ENCODE results near the gene ACSBG1.
"Not testable (repeated sequence)": the region's sequence is repeated elsewhere in the genome, so short reads cannot be mapped to it uniquely, and the experiment has no call there.

ACSBG1 gene

GRCh38 chr15:78245392-78245791, 11.0 kb upstream of the ACSBG1 start:
- not testable (repeated sequence) for H3K4me3 ChIP-seq (ENCODE audit: insufficient read depth in 1 of 2, low read depth in 1 of 2, low read length in 2 of 2); H4K8ac ChIP-seq (ENCODE audit: low read length); H2BK12ac ChIP-seq (ENCODE audit: low read length in 2 of 2); H4K91ac ChIP-seq (ENCODE audit: low read length); H3K23ac ChIP-seq (ENCODE audit: low read length in 2 of 2); H3K4ac ChIP-seq (ENCODE audit: low read depth in 1 of 2, low read length in 2 of 2); H3K9ac ChIP-seq (ENCODE audit: low read length); H2AK5ac ChIP-seq (ENCODE audit: low read length, severe bottlenecking); H3K9me3 ChIP-seq (ENCODE audit: control insufficient read depth, low read length); H3K14ac ChIP-seq (ENCODE audit: low read length in 2 of 2); H2BK15ac ChIP-seq (ENCODE audit: low read depth, poor library complexity, severe bottlenecking); H2BK5ac ChIP-seq (ENCODE audit: low read depth, low read length, poor library complexity, severe bottlenecking); H3K27ac ChIP-seq (ENCODE audit: low read length, poor library complexity, severe bottlenecking); H2BK120ac ChIP-seq (ENCODE audit: low read depth, low read length); H3K18ac ChIP-seq (ENCODE audit: low read depth in 1 of 2, low read length in 2 of 2); H3K79me1 ChIP-seq (replicated peaks; ENCODE audit: low read length, poor library complexity, severe bottlenecking); H3K36me3 ChIP-seq (ENCODE audit: control insufficient read depth in 1 of 2, insufficient read depth in 2 of 2, low read depth in 1 of 2, low read length in 2 of 2); H3K4me2 ChIP-seq (ENCODE audit: low read length, poor library complexity, severe bottlenecking); H2AFZ ChIP-seq (ENCODE audit: low read depth, low read length); DNase-seq
- peaks cover 16% of the 10 kb centered on the region for H3K4me1 ChIP-seq (ENCODE audit: control insufficient read depth, insufficient read depth, low read depth, low read length)
- H3K27me3 ChIP-seq (ENCODE audit: control insufficient read depth in 1 of 2, insufficient read depth in 1 of 2, low read length in 2 of 2), result peaks cover 0 to 47% of the 10 kb centered on the region in 2 experiments
- WGBS, result 83% methylated on average over 13 of the region's 14 CpGs

- H2BK5ac ChIP-seq (ENCODE audit: low read depth, low read length, poor library complexity, severe bottlenecking), result no peak overlapping the region
- no peak overlapping the region for H2AFZ ChIP-seq (ENCODE audit: low read depth, low read length)
- H2BK12ac ChIP-seq (ENCODE audit: low read length in 2 of 2), result no peak overlapping the region
- H3K23ac ChIP-seq (ENCODE audit: low read length in 2 of 2), result no peak overlapping the region
- H3K18ac ChIP-seq (ENCODE audit: low read depth in 1 of 2, low read length in 2 of 2), result no peak overlapping the region
- no peak for DNase-seq
- no peak overlapping the region for H4K8ac ChIP-seq (ENCODE audit: low read length)
- H3K4me3 ChIP-seq (ENCODE audit: insufficient read depth in 1 of 2, low read depth in 1 of 2, low read length in 2 of 2), result no peak overlapping the region
- H3K79me1 ChIP-seq (replicated peaks; ENCODE audit: low read length, poor library complexity, severe bottlenecking), result no peaks in the 10 kb centered on the region
- no peak overlapping the region for H3K14ac ChIP-seq (ENCODE audit: low read length in 2 of 2)
- H3K4me2 ChIP-seq (ENCODE audit: low read length, poor library complexity, severe bottlenecking), result no peak overlapping the region
- no peak overlapping the region for H3K9ac ChIP-seq (ENCODE audit: low read length)
- H2AK5ac ChIP-seq (ENCODE audit: low read length, severe bottlenecking), result peak overlapping the region; percentile 11
- peaks cover 16% of the 10 kb centered on the region for H3K4me1 ChIP-seq (ENCODE audit: control insufficient read depth, insufficient read depth, low read depth, low read length)
- no peak overlapping the region for H4K91ac ChIP-seq (ENCODE audit: low read length)
- no peaks in the 10 kb centered on the region for H3K36me3 ChIP-seq (ENCODE audit: control insufficient read depth in 1 of 2, insufficient read depth in 2 of 2, low read depth in 1 of 2, low read length in 2 of 2)
- 77% methylated on average over 7 of the region's 7 CpGs for WGBS
- no peak overlapping the region for H3K27ac ChIP-seq (ENCODE audit: low read length, poor library complexity, severe bottlenecking)
- no peak overlapping the region for H3K4ac ChIP-seq (ENCODE audit: low read depth in 1 of 2, low read length in 2 of 2)
- H3K27me3 ChIP-seq (ENCODE audit: control insufficient read depth in 1 of 2, insufficient read depth in 1 of 2, low read length in 2 of 2), result peaks cover 0 to 47% of the 10 kb centered on the region in 2 experiments
- H2BK120ac ChIP-seq (ENCODE audit: low read depth, low read length), result no peak overlapping the region
- H3K9me3 ChIP-seq (ENCODE audit: control insufficient read depth, low read length), result no peaks in the 10 kb centered on the region
- H2BK15ac ChIP-seq (ENCODE audit: low read depth, poor library complexity, severe bottlenecking), result peak overlapping the region; percentile 34
These were observed 10.5 kb upstream of the ACSBG1 start for GRCh38 chr15:78244893-78245292.

- Histone ChIP-seq H3K9ac (ENCODE audit: low read length) (no peak overlapping the region), H3K14ac (ENCODE audit: low read length in 2 of 2) (no peak overlapping the region), H3K36me3 (ENCODE audit: control insufficient read depth in 1 of 2, insufficient read depth in 2 of 2, low read depth in 1 of 2, low read length in 2 of 2) (no peaks in the 10 kb centered on the region), H3K4me2 (ENCODE audit: low read length, poor library complexity, severe bottlenecking) (no peak overlapping the region), H2BK12ac (ENCODE audit: low read length in 2 of 2) (no peak overlapping the region), H3K79me1 (replicated peaks; ENCODE audit: low read length, poor library complexity, severe bottlenecking) (no peaks in the 10 kb centered on the region), H3K4me3 (ENCODE audit: insufficient read depth in 1 of 2, low read depth in 1 of 2, low read length in 2 of 2) (no peak overlapping the region), H4K91ac (ENCODE audit: low read length) (no peak overlapping the region), H3K9me3 (ENCODE audit: control insufficient read depth, low read length) (no peaks in the 10 kb centered on the region), H4K8ac (ENCODE audit: low read length) (no peak overlapping the region), H2BK120ac (ENCODE audit: low read depth, low read length) (no peak overlapping the region), H2BK5ac (ENCODE audit: low read depth, low read length, poor library complexity, severe bottlenecking) (no peak overlapping the region), H2BK15ac (ENCODE audit: low read depth, poor library complexity, severe bottlenecking) (no peak overlapping the region), H3K18ac (ENCODE audit: low read depth in 1 of 2, low read length in 2 of 2) (no peak overlapping the region), H3K4ac (ENCODE audit: low read depth in 1 of 2, low read length in 2 of 2) (no peak overlapping the region), H3K4me1 (ENCODE audit: control insufficient read depth, insufficient read depth, low read depth, low read length) (peaks cover 16% of the 10 kb centered on the region), H3K27me3 (ENCODE audit: control insufficient read depth in 1 of 2, insufficient read depth in 1 of 2, low read length in 2 of 2) (peaks cover 0 to 42% of the 10 kb centered on the region in 2 experiments), H3K23ac (ENCODE audit: low read length in 2 of 2) (no peak overlapping the region), H2AFZ (ENCODE audit: low read depth, low read length) (no peak overlapping the region), H3K27ac (ENCODE audit: low read length, poor library complexity, severe bottlenecking) (peak overlapping the region; percentile 67), H2AK5ac (ENCODE audit: low read length, severe bottlenecking) (peak overlapping the region; percentile 37)
- 90% methylated on average over 6 of the region's 6 CpGs for WGBS
- DNase-seq, result no peak
These were observed 9.7 kb upstream of the ACSBG1 start for GRCh38 chr15:78244101-78244500.

GRCh38 chr15:78243491-78243941, 9.2 kb upstream of the ACSBG1 start:
- H3K4ac ChIP-seq (ENCODE audit: low read depth in 1 of 2, low read length in 2 of 2), result no peak overlapping the region
- peak overlapping the region; percentile 67 for H3K27ac ChIP-seq (ENCODE audit: low read length, poor library complexity, severe bottlenecking)
- no peak overlapping the region for H4K91ac ChIP-seq (ENCODE audit: low read length)
- peak overlapping the region; percentile 15 for H2BK5ac ChIP-seq (ENCODE audit: low read depth, low read length, poor library complexity, severe bottlenecking)
- H3K18ac ChIP-seq (ENCODE audit: low read depth in 1 of 2, low read length in 2 of 2), result no peak overlapping the region
- no peak overlapping the region for H3K9ac ChIP-seq (ENCODE audit: low read length)
- no peak overlapping the region for H3K14ac ChIP-seq (ENCODE audit: low read length in 2 of 2)
- no peak overlapping the region for H2BK15ac ChIP-seq (ENCODE audit: low read depth, poor library complexity, severe bottlenecking)
- no peak overlapping the region for H3K4me2 ChIP-seq (ENCODE audit: low read length, poor library complexity, severe bottlenecking)
- H3K79me1 ChIP-seq (replicated peaks; ENCODE audit: low read length, poor library complexity, severe bottlenecking), result no peaks in the 10 kb centered on the region
- H3K9me3 ChIP-seq (ENCODE audit: control insufficient read depth, low read length), result no peaks in the 10 kb centered on the region
- H2BK120ac ChIP-seq (ENCODE audit: low read depth, low read length), result no peak overlapping the region
- no peak overlapping the region for H2AK5ac ChIP-seq (ENCODE audit: low read length, severe bottlenecking)
- WGBS, result 53% methylated on average over 6 of the region's 6 CpGs
- peaks cover 0 to 41% of the 10 kb centered on the region in 2 experiments for H3K27me3 ChIP-seq (ENCODE audit: control insufficient read depth in 1 of 2, insufficient read depth in 1 of 2, low read length in 2 of 2)
- no peak overlapping the region for H3K4me3 ChIP-seq (ENCODE audit: insufficient read depth in 1 of 2, low read depth in 1 of 2, low read length in 2 of 2)
- H3K4me1 ChIP-seq (ENCODE audit: control insufficient read depth, insufficient read depth, low read depth, low read length), result peaks cover 16% of the 10 kb centered on the region
- H2BK12ac ChIP-seq (ENCODE audit: low read length in 2 of 2), result no peak overlapping the region
- H3K23ac ChIP-seq (ENCODE audit: low read length in 2 of 2), result no peak overlapping the region
- no peak for DNase-seq
- H2AFZ ChIP-seq (ENCODE audit: low read depth, low read length), result no peak overlapping the region
- no peak overlapping the region for H4K8ac ChIP-seq (ENCODE audit: low read length)
- H3K36me3 ChIP-seq (ENCODE audit: control insufficient read depth in 1 of 2, insufficient read depth in 2 of 2, low read depth in 1 of 2, low read length in 2 of 2), result no peaks in the 10 kb centered on the region
